ENCODE results near the gene VSIG4. TPM values are rescaled to one million over a fixed set of nuclear protein-coding genes. Genes with fewer than 3 reads are reported as not detected.

Gene VSIG4
- total RNA-seq, 1 experiment from 2014 or later, result not detected

DNA sequence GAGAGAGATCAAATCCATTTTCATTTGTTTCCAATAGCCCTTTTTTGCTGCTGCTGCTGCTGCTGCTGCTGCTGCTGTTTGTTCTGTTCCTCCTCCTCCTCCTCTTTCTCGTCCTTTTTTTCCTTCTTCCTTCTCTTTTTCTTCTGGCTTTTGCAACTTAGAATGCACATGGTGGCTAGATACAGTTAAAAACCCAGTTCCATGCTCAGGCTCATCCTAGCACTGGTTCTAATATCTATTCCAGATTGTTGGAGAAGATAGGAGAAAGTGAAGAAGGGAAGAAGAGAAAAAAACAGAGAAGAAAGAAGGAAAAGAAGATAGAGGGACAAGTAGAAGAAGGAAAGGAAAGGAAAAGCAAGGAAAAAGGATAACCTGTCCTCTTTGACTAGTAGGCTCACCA is 39.7 kb downstream of the VSIG4 start:
- TF ChIP-seq, protein P1, sequence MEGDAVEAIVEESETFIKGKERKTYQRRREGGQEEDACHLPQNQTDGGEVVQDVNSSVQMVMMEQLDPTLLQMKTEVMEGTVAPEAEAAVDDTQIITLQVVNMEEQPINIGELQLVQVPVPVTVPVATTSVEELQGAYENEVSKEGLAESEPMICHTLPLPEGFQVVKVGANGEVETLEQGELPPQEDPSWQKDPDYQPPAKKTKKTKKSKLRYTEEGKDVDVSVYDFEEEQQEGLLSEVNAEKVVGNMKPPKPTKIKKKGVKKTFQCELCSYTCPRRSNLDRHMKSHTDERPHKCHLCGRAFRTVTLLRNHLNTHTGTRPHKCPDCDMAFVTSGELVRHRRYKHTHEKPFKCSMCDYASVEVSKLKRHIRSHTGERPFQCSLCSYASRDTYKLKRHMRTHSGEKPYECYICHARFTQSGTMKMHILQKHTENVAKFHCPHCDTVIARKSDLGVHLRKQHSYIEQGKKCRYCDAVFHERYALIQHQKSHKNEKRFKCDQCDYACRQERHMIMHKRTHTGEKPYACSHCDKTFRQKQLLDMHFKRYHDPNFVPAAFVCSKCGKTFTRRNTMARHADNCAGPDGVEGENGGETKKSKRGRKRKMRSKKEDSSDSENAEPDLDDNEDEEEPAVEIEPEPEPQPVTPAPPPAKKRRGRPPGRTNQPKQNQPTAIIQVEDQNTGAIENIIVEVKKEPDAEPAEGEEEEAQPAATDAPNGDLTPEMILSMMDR (IDR thresholded peaks at IDR 0.05; ENCODE audit: insufficient read depth in 1 of 2, low read depth in 1 of 2, low read length in 1 of 2, severe bottlenecking in 1 of 2, unreplicated experiment in 1 of 2), result no peak
- Mint-ChIP-seq H3K4me3 (ENCODE audit: unreplicated experiment) (no peak overlapping the region), H3K27me3 (ENCODE audit: insufficient read depth, unreplicated experiment) (peaks cover 2% of the 10 kb centered on the region), H3K27ac (ENCODE audit: unreplicated experiment) (no peak overlapping the region), H3K9me3 (ENCODE audit: unreplicated experiment) (no peaks in the 10 kb centered on the region), H3K36me3 (ENCODE audit: insufficient read depth, unreplicated experiment) (no peaks in the 10 kb centered on the region), H3K4me1 (ENCODE audit: low read depth, unreplicated experiment) (no peaks in the 10 kb centered on the region)
- Histone ChIP-seq H3K4me1 (no peaks in the 10 kb centered on the region), H3K36me3 (ENCODE audit: control insufficient read depth, insufficient read depth, low read length) (no peaks in the 10 kb centered on the region), H3K27me3 (replicated peaks; ENCODE audit: control insufficient read depth, insufficient read depth, low read length) (no peaks in the 10 kb centered on the region), H3K9me3 (no peaks in the 10 kb centered on the region), H3K4me3 (ENCODE audit: low read depth, low read length) (no peak overlapping the region)
- intact Hi-C loops (cut with micrococcal nuclease; ENCODE audit: unreplicated experiment), result no loop called here
- ChIA-PET CTCF (no interaction called here), POLR2A (no interaction called here)
- BruUV-seq (replicated peaks), result no TSS peak
- no peak for DNase-seq

- intact Hi-C loops (cut with micrococcal nuclease; ENCODE audit: unreplicated experiment), result no loop called here
- Histone ChIP-seq H3K27me3 (replicated peaks; ENCODE audit: control insufficient read depth, insufficient read depth, low read length) (no peaks in the 10 kb centered on the region), H3K9me3 (no peaks in the 10 kb centered on the region), H3K4me3 (ENCODE audit: low read depth, low read length) (no peak overlapping the region), H3K4me1 (no peaks in the 10 kb centered on the region), H3K36me3 (ENCODE audit: control insufficient read depth, insufficient read depth, low read length) (no peaks in the 10 kb centered on the region)
- CTCF ChIA-PET, result no interaction called here
- Mint-ChIP-seq H3K27me3 (ENCODE audit: insufficient read depth, unreplicated experiment) (peaks cover 2% of the 10 kb centered on the region), H3K4me1 (ENCODE audit: low read depth, unreplicated experiment) (no peaks in the 10 kb centered on the region), H3K9me3 (ENCODE audit: unreplicated experiment) (no peaks in the 10 kb centered on the region), H3K4me3 (ENCODE audit: unreplicated experiment) (no peak overlapping the region), H3K27ac (ENCODE audit: unreplicated experiment) (no peak overlapping the region), H3K36me3 (ENCODE audit: insufficient read depth, unreplicated experiment) (no peaks in the 10 kb centered on the region)
- no peak for DNase-seq
- POLR2A ChIA-PET, result no interaction called here
- TF ChIP-seq, protein P1 (IDR thresholded peaks at IDR 0.05; ENCODE audit: insufficient read depth in 1 of 2, low read depth in 1 of 2, low read length in 1 of 2, severe bottlenecking in 1 of 2, unreplicated experiment in 1 of 2), result no peak
- BruUV-seq (replicated peaks), result no TSS peak
Observed at GRCh38 chrX:65999563-66000148, 40.2 kb downstream of the VSIG4 start.

GRCh38 chrX:65999029-65999562 is 40.8 kb downstream of the VSIG4 start:
- H3K4me3 ChIP-seq (ENCODE audit: low read depth, low read length), result no peak overlapping the region
- H3K4me3 Mint-ChIP-seq (ENCODE audit: unreplicated experiment), result no peak overlapping the region
- no peaks in the 10 kb centered on the region for H3K4me1 ChIP-seq
- intact Hi-C loops (cut with micrococcal nuclease; ENCODE audit: unreplicated experiment), result no loop called here
- no peaks in the 10 kb centered on the region for H3K36me3 Mint-ChIP-seq (ENCODE audit: insufficient read depth, unreplicated experiment)
- H3K9me3 ChIP-seq, result no peaks in the 10 kb centered on the region
- H3K27me3 ChIP-seq (replicated peaks; ENCODE audit: control insufficient read depth, insufficient read depth, low read length), result no peaks in the 10 kb centered on the region
- no peaks in the 10 kb centered on the region for H3K4me1 Mint-ChIP-seq (ENCODE audit: low read depth, unreplicated experiment)
- DNase-seq, result no peak
- POLR2A ChIA-PET, result no interaction called here
- no peaks in the 10 kb centered on the region for H3K36me3 ChIP-seq (ENCODE audit: control insufficient read depth, insufficient read depth, low read length)
- no peaks in the 10 kb centered on the region for H3K9me3 Mint-ChIP-seq (ENCODE audit: unreplicated experiment)
- CTCF ChIA-PET, result no interaction called here
- no TSS peak for BruUV-seq (replicated peaks)
- H3K27me3 Mint-ChIP-seq (ENCODE audit: insufficient read depth, unreplicated experiment), result no peaks in the 10 kb centered on the region
- TF ChIP-seq, protein P1 (IDR thresholded peaks at IDR 0.05; ENCODE audit: insufficient read depth in 1 of 2, low read depth in 1 of 2, low read length in 1 of 2, severe bottlenecking in 1 of 2, unreplicated experiment in 1 of 2), result no peak
- H3K27ac Mint-ChIP-seq (ENCODE audit: unreplicated experiment), result no peak overlapping the region
